ENCODE results near the gene MUC13. TPM values are rescaled to one million over a fixed set of nuclear protein-coding genes. Genes with fewer than 3 reads are reported as not detected.

The MUC13 gene
- total and polyA plus RNA-seq, 4 donors: 0.43 to 6.6 (median 0.49) TPM; not detected in 1

- Histone ChIP-seq H3K27ac (ENCODE audit: low read depth in 1 of 2, low read length in 1 of 2) (no peak overlapping the region), H3K27me3 (ENCODE audit: control insufficient read depth in 3 of 3, insufficient read depth in 3 of 3, low read length in 2 of 3) (no peaks in the 10 kb centered on the region), H3K4me3 (no peak overlapping the region), H3K36me3 (ENCODE audit: control insufficient read depth in 4 of 4, insufficient read depth in 4 of 4, low read length in 4 of 4) (peaks cover 0 to 9% (median 2%) of the 10 kb centered on the region in 4 donors), H3K9me3 (ENCODE audit: control insufficient read depth in 4 of 4, insufficient read depth in 3 of 4, low read length in 3 of 4) (no peaks in the 10 kb centered on the region), H3K4me1 (ENCODE audit: control insufficient read depth in 5 of 5, insufficient read depth in 5 of 5, low read length in 5 of 5) (peaks cover 5 to 44% (median 19%) of the 10 kb centered on the region in 5 donors), H3K9ac (ENCODE audit: insufficient read depth in 1 of 2, low read length in 2 of 2) (no peak overlapping the region)
- no peak for TF ChIP-seq CTCF (IDR thresholded peaks at IDR 0.05; ENCODE audit: control extremely low read depth, extremely low read depth)
- no peak for DNase-seq
- no peak for ATAC-seq (ENCODE audit: insufficient read depth, low FRiP score)
- WGBS, 2 donors: 91 to 93% methylated on average over 2 of the region's 2 CpGs
Observed at GRCh38 chr3:124856677-124857076, 77.9 kb downstream of the MUC13 start.

Other genes with a start within 250 kb of the MUC13 start
- gene UMPS, start 204.3 kb downstream of the MUC13 start, total RNA-seq: 10 to 100 TPM; 23.2 to 27.6 TPM
- gene UMPS, start 204.3 kb downstream of the MUC13 start, polyA plus RNA-seq: 10 to 100 TPM; 17.4 to 17.6 TPM
- gene ITGB5, start 47.4 kb downstream of the MUC13 start, total RNA-seq: 100 to 1,000 TPM in 1 of 2 donors, 10 to 100 TPM in 1; 45.2 to 126 TPM
- gene ITGB5, start 47.4 kb downstream of the MUC13 start, polyA plus RNA-seq: 10 to 100 TPM; 21.0 to 42.3 TPM
- gene HEG1, start 121.2 kb upstream of the MUC13 start, total RNA-seq: 100 to 1,000 TPM in 1 of 2 donors, 10 to 100 TPM in 1; 90.4 to 115 TPM
- 10 to 100 TPM; 18.0 to 40.9 TPM for gene HEG1, start 121.2 kb upstream of the MUC13 start, polyA plus RNA-seq

All from lung (tissue), 12 donors.